GM12892 (cell line): ENCODE measurements around the gene BRAT1.

ENCODE experiments used
- POLR2A ChIP-seq: IDR thresholded peaks from 2 replicates; pipeline ENCODE4 v1.6.1; 2011; ENCODE audit warnings: low read depth, low read length, control low read depth
- POLR2AphosphoS5 ChIP-seq: IDR thresholded peaks from 2 replicates; pipeline ENCODE4 v1.6.1; 2011; ENCODE audit warnings: low read depth, low read length, control low read depth
- TAF1 ChIP-seq: IDR thresholded peaks from 2 replicates; pipeline ENCODE4 v1.6.1; 2011; ENCODE audit warnings: low read depth, mild to moderate bottlenecking, control low read depth, low read length, borderline replicate concordance

DNA sequence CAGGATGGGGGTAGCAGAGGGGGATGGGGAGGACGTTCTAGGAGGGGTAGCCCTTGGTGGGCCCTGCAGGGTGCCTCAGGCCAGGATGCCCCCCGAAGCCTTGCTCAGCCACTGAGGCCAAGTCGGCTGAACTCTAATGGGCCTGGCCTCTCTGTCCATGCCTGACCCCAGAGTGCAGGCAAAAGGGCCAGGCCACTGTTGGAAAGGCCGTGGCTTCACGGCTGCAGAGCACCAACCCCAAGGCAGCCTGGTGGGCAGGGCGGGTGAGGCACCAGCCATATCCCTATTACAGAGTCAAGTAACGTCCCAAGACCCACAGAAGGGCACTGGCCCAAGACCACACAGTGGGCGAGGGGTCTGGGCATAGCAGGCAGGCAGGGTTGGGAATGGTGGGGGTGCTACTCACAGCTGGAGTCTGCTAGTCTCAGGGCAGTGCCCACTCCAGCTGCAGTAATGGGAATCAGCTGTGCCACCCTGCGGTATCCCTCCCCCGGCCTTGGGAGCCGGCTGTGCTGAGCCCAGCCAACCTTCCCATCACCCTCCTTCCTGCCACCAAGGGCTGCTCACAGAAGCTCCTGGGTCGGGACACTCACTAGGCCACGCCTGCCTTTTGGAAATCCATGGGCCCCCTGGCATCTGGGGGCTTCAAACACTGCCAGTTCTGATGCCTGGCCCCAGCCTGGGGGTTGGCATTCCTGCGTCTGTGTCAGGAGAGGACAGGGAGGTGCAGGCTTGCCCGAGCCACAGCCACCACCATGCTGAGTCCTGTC is 39.7 kb downstream of the BRAT1 start:
- TF ChIP-seq POLR2AphosphoS5, result no peak
- no peak for TF ChIP-seq TAF1
- TF ChIP-seq POLR2A, result no peak
